HEK293 (cell line): ENCODE data around the gene DLK1.

Experiments used
- ELK4 ChIP-seq: IDR thresholded peaks from 2 replicates; pipeline ENCODE4 v1.6.1; 2011; ENCODE audit warnings: mild to moderate bottlenecking, low read depth, low read length, borderline replicate concordance
- GLIS2 ChIP-seq: fragments of 450-650 bp; formaldehyde crosslinking; IDR thresholded peaks from 2 replicates; pipeline ENCODE4 v1.5.1; 2016; ENCODE audit warnings: missing biosample characterization, missing genetic modification characterization
- KLF9 ChIP-seq: fragments of 450-650 bp; formaldehyde crosslinking; IDR thresholded peaks from 2 replicates; pipeline ENCODE4 v1.5.1; 2016; ENCODE audit warnings: missing biosample characterization, missing genetic modification characterization, low read depth
- MZF1 ChIP-seq: fragments of 450-650 bp; formaldehyde crosslinking; IDR thresholded peaks from 2 replicates; pipeline ENCODE4 v1.5.1; 2017; ENCODE audit warnings: missing biosample characterization, missing genetic modification characterization, borderline replicate concordance
- PRDM10 ChIP-seq: fragments of 450-650 bp; formaldehyde crosslinking; IDR thresholded peaks from 2 replicates; pipeline ENCODE4 v1.5.1; 2016; ENCODE audit warnings: missing biosample characterization, missing genetic modification characterization
- SP7 ChIP-seq: fragments of 450-650 bp; formaldehyde crosslinking; IDR thresholded peaks from 2 replicates; pipeline ENCODE4 v1.5.1; 2016; ENCODE audit warnings: missing biosample characterization, missing genetic modification characterization
- ZFHX2 ChIP-seq: fragments of 450-650 bp; formaldehyde crosslinking; conservative IDR thresholded peaks from 2 replicates; pipeline ENCODE4 v1.5.1; 2016; ENCODE audit warnings: missing biosample characterization, missing genetic modification characterization
- ZNF2 ChIP-seq: fragments of 450-650 bp; formaldehyde crosslinking; IDR thresholded peaks from 2 replicates; pipeline ENCODE4 v1.5.1; 2016; ENCODE audit warnings: missing biosample characterization, missing genetic modification characterization
- ZNF202 ChIP-seq: fragments of 450-650 bp; formaldehyde crosslinking; IDR thresholded peaks from 2 replicates; pipeline ENCODE4 v1.5.1; 2016; ENCODE audit warnings: missing biosample characterization, missing genetic modification characterization, borderline replicate concordance
- ZNF26 ChIP-seq: fragments of 450-650 bp; formaldehyde crosslinking; IDR thresholded peaks from 2 replicates; pipeline ENCODE4 v1.5.1; 2016; ENCODE audit warnings: missing biosample characterization, missing genetic modification characterization
- ZNF266 ChIP-seq: fragments of 450-650 bp; formaldehyde crosslinking; IDR thresholded peaks from 2 replicates; pipeline ENCODE4 v1.5.1; 2016; ENCODE audit warnings: missing biosample characterization, missing genetic modification characterization, low read depth
- ZNF362 ChIP-seq: fragments of 450-650 bp; formaldehyde crosslinking; IDR thresholded peaks from 2 replicates; pipeline ENCODE4 v1.5.1; 2016; ENCODE audit warnings: missing biosample characterization, missing genetic modification characterization
- ZNF366 ChIP-seq: fragments of 450-650 bp; formaldehyde crosslinking; conservative IDR thresholded peaks from 2 replicates; pipeline ENCODE4 v1.5.1; 2016; ENCODE audit warnings: missing biosample characterization, missing genetic modification characterization
- ZNF426 ChIP-seq: fragments of 450-650 bp; formaldehyde crosslinking; IDR thresholded peaks from 2 replicates; pipeline ENCODE4 v1.5.1; 2017; ENCODE audit warnings: missing biosample characterization, missing genetic modification characterization, mild to moderate bottlenecking, inconsistent platforms, moderate library complexity
- ZNF510 ChIP-seq: fragments of 450-650 bp; formaldehyde crosslinking; IDR thresholded peaks from 2 replicates; pipeline ENCODE4 v1.5.1; 2018; ENCODE audit warnings: mild to moderate bottlenecking, missing genetic modification characterization, missing biosample characterization; ENCODE audit not compliant: insufficient replicate concordance
- ZNF549 ChIP-seq: fragments of 450-650 bp; IDR thresholded peaks from 2 replicates; pipeline ENCODE4 v1.5.1; 2018; ENCODE audit warnings: missing biosample characterization, missing genetic modification characterization, mild to moderate bottlenecking, inconsistent platforms, moderate library complexity
- ZNF600 ChIP-seq: fragments of 450-650 bp; formaldehyde crosslinking; IDR thresholded peaks from 2 replicates; pipeline ENCODE4 v1.5.1; 2016; ENCODE audit warnings: missing biosample characterization, missing genetic modification characterization
- ZNF629 ChIP-seq: fragments of 450-650 bp; formaldehyde crosslinking; IDR thresholded peaks from 2 replicates; pipeline ENCODE4 v1.5.1; 2017; ENCODE audit warnings: missing biosample characterization, missing genetic modification characterization
- ZNF658 ChIP-seq: fragments of 450-650 bp; formaldehyde crosslinking; IDR thresholded peaks from 2 replicates; pipeline ENCODE4; 2016; ENCODE audit warnings: missing biosample characterization, missing genetic modification characterization
- ZXDB ChIP-seq: fragments of 450-650 bp; formaldehyde crosslinking; IDR thresholded peaks from 2 replicates; pipeline ENCODE4 v1.5.1; 2016; ENCODE audit warnings: missing biosample characterization, missing genetic modification characterization
- TF ChIP-seq, protein P1 (sequence below): fragments of 450-650 bp; formaldehyde crosslinking; IDR thresholded peaks from 2 replicates; pipeline ENCODE4; 2016; ENCODE audit warnings: missing biosample characterization, missing genetic modification characterization
- TF ChIP-seq, protein P2 (sequence below): fragments of 450-650 bp; formaldehyde crosslinking; IDR thresholded peaks from 2 replicates; pipeline ENCODE4 v1.5.1; 2016; ENCODE audit warnings: missing biosample characterization, missing genetic modification characterization
- TF ChIP-seq, protein P3 (sequence below): fragments of 450-650 bp; formaldehyde crosslinking; IDR thresholded peaks from 2 replicates; pipeline ENCODE4 v1.5.1; 2016; ENCODE audit warnings: missing biosample characterization, missing genetic modification characterization
- TF ChIP-seq, protein P4 (sequence below): fragments of 450-650 bp; formaldehyde crosslinking; IDR thresholded peaks from 2 replicates; pipeline ENCODE4 v1.5.1; 2016; ENCODE audit warnings: missing biosample characterization, missing genetic modification characterization, borderline replicate concordance

Gene DLK1

DNA sequence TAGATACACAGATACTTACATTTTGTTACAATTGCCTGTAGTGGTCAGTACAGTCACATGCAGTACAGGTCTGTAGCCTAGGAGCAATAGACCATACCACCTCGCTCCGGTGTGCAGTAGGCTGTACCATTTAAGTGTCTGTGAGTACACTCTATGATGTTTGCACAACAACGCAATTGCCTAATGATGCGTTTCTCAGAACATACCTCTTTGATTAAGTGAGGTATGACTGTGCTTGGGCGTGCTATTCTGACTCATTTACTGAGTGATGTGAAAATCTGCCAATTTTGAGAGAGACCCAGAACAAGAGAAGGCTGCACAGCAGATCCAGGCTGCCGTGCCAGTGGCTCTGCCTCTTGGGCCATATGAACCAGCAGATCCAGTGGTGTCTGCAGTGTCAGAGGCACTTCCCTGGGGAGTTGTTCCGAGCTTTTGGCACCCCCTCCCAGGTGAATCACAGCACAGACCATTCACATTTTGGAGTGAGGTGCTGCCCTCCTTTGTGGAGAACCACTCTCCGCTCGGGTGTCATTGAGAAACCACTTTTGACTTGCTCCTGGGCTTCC is 20.4 kb downstream of the DLK1 start (continued):
- TF ChIP-seq ZNF26 (tag by site-specific recombination) (no peak), GLIS2 (tag by site-specific recombination) (no peak), ZFHX2 (tag by site-specific recombination) (no peak), ZNF266 (tag by site-specific recombination) (no peak), ZNF426 (tag by site-specific recombination) (no peak), ZNF510 (tag by site-specific recombination) (no peak), ZNF549 (tag by site-specific recombination) (no peak), ELK4 (no peak), ZNF629 (tag by site-specific recombination) (peak; percentile 50; the same call in 1 of the 2 replicates), KLF9 (tag by site-specific recombination) (no peak), ZNF600 (tag by site-specific recombination) (peak; percentile 45), ZNF658 (tag by site-specific recombination) (no peak), ZNF362 (tag by site-specific recombination) (no peak), ZXDB (tag by site-specific recombination) (no peak), ZNF202 (tag by site-specific recombination) (no peak), ZNF366 (tag by site-specific recombination) (no peak), SP7 (tag by site-specific recombination) (0 out of 2 replicates have a peak, but pooled peaks have one; percentile 21), MZF1 (tag by site-specific recombination) (no peak), PRDM10 (tag by site-specific recombination) (peak; percentile 93), ZNF2 (tag by site-specific recombination) (no peak)
- TF ChIP-seq, protein P1, sequence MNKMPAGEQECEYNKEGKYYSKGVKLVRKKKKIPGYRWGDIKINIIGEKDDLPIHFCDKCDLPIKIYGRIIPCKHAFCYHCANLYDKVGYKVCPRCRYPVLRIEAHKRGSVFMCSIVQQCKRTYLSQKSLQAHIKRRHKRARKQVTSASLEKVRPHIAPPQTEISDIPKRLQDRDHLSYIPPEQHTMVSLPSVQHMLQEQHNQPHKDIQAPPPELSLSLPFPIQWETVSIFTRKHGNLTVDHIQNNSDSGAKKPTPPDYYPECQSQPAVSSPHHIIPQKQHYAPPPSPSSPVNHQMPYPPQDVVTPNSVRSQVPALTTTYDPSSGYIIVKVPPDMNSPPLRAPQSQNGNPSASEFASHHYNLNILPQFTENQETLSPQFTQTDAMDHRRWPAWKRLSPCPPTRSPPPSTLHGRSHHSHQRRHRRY, result no peak
- TF ChIP-seq, protein P2, sequence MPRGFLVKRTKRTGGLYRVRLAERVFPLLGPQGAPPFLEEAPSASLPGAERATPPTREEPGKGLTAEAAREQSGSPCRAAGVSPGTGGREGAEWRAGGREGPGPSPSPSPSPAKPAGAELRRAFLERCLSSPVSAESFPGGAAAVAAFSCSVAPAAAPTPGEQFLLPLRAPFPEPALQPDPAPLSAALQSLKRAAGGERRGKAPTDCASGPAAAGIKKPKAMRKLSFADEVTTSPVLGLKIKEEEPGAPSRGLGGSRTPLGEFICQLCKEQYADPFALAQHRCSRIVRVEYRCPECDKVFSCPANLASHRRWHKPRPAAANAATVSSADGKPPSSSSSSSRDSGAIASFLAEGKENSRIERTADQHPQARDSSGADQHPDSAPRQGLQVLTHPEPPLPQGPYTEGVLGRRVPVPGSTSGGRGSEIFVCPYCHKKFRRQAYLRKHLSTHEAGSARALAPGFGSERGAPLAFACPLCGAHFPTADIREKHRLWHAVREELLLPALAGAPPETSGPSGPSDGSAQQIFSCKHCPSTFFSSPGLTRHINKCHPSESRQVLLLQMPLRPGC (tag by site-specific recombination), result 0 out of 2 replicates have a peak, but pooled peaks have one; percentile 45
- TF ChIP-seq, protein P3, sequence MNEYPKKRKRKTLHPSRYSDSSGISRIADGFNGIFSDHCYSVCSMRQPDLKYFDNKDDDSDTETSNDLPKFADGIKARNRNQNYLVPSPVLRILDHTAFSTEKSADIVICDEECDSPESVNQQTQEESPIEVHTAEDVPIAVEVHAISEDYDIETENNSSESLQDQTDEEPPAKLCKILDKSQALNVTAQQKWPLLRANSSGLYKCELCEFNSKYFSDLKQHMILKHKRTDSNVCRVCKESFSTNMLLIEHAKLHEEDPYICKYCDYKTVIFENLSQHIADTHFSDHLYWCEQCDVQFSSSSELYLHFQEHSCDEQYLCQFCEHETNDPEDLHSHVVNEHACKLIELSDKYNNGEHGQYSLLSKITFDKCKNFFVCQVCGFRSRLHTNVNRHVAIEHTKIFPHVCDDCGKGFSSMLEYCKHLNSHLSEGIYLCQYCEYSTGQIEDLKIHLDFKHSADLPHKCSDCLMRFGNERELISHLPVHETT (tag by site-specific recombination), result no peak
- TF ChIP-seq, protein P4, sequence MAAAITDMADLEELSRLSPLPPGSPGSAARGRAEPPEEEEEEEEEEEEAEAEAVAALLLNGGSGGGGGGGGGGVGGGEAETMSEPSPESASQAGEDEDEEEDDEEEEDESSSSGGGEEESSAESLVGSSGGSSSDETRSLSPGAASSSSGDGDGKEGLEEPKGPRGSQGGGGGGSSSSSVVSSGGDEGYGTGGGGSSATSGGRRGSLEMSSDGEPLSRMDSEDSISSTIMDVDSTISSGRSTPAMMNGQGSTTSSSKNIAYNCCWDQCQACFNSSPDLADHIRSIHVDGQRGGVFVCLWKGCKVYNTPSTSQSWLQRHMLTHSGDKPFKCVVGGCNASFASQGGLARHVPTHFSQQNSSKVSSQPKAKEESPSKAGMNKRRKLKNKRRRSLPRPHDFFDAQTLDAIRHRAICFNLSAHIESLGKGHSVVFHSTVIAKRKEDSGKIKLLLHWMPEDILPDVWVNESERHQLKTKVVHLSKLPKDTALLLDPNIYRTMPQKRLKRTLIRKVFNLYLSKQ (tag by site-specific recombination), result no peak
- TF ChIP-seq, all 188 proteins: peak for 5
